ENCODE data around the gene KIAA1671.

The KIAA1671 gene

GRCh38 chr22:25170426-25170980 lies 218.0 kb downstream of the KIAA1671 start:
- TF ChIP-seq CTCF (IDR thresholded peaks at IDR 0.05; ENCODE audit: low read length, missing control alignments) = no peak

GRCh38 chr22:25172153-25172552 lies 219.6 kb downstream of the KIAA1671 start:
- H3K4me3 ChIP-seq (replicated peaks; ENCODE audit: low read depth, low read length) = no peak overlapping the region
- TF ChIP-seq CTCF (IDR thresholded peaks at IDR 0.05; ENCODE audit: low read length, missing control alignments) = peak; percentile 39
- no peak for DNase-seq (ENCODE audit: low read depth)

More at GRCh38 chr22:25170426-25170980, 218.0 kb downstream of the KIAA1671 start:
- H3K4me3 ChIP-seq (replicated peaks; ENCODE audit: low read depth, low read length) = no peak overlapping the region
- no peak for DNase-seq (ENCODE audit: low read depth)

- no peak for TF ChIP-seq CTCF (IDR thresholded peaks at IDR 0.05; ENCODE audit: low read length, missing control alignments)
- DNase-seq (ENCODE audit: low read depth) = no peak
- no peak overlapping the region for H3K4me3 ChIP-seq (replicated peaks; ENCODE audit: low read depth, low read length)
Observed at GRCh38 chr22:25174156-25174887, 221.8 kb downstream of the KIAA1671 start.

GRCh38 chr22:25174888-25175411 lies 222.4 kb downstream of the KIAA1671 start:
- no peak for TF ChIP-seq CTCF (IDR thresholded peaks at IDR 0.05; ENCODE audit: low read length, missing control alignments)
- no peak for DNase-seq (ENCODE audit: low read depth)

GRCh38 chr22:25176175-25176574 lies 223.7 kb downstream of the KIAA1671 start:
- no peak for TF ChIP-seq CTCF (IDR thresholded peaks at IDR 0.05; ENCODE audit: low read length, missing control alignments)
- DNase-seq (ENCODE audit: low read depth) = no peak
- no peak overlapping the region for H3K4me3 ChIP-seq (replicated peaks; ENCODE audit: low read depth, low read length)

More at GRCh38 chr22:25174888-25175411, 222.4 kb downstream of the KIAA1671 start:
- no peak overlapping the region for H3K4me3 ChIP-seq (replicated peaks; ENCODE audit: low read depth, low read length)

GRCh38 chr22:25176799-25177198 lies 224.3 kb downstream of the KIAA1671 start:
- DNase-seq (ENCODE audit: low read depth) = no peak
- TF ChIP-seq CTCF (IDR thresholded peaks at IDR 0.05; ENCODE audit: low read length, missing control alignments) = no peak
- H3K4me3 ChIP-seq (replicated peaks; ENCODE audit: low read depth, low read length) = no peak overlapping the region
